GM19328 (cell line): Measurements from ENCODE around the gene C10orf71.

Source experiments
- ATAC-seq: cut with Tn5 transposase; IDR thresholded peaks from one replicate; pipeline ENCODE4 v1.9.1; 2021; ENCODE audit warnings: mild to moderate bottlenecking, moderate library complexity; ENCODE audit not compliant: unreplicated experiment

The C10orf71 gene, protein sequence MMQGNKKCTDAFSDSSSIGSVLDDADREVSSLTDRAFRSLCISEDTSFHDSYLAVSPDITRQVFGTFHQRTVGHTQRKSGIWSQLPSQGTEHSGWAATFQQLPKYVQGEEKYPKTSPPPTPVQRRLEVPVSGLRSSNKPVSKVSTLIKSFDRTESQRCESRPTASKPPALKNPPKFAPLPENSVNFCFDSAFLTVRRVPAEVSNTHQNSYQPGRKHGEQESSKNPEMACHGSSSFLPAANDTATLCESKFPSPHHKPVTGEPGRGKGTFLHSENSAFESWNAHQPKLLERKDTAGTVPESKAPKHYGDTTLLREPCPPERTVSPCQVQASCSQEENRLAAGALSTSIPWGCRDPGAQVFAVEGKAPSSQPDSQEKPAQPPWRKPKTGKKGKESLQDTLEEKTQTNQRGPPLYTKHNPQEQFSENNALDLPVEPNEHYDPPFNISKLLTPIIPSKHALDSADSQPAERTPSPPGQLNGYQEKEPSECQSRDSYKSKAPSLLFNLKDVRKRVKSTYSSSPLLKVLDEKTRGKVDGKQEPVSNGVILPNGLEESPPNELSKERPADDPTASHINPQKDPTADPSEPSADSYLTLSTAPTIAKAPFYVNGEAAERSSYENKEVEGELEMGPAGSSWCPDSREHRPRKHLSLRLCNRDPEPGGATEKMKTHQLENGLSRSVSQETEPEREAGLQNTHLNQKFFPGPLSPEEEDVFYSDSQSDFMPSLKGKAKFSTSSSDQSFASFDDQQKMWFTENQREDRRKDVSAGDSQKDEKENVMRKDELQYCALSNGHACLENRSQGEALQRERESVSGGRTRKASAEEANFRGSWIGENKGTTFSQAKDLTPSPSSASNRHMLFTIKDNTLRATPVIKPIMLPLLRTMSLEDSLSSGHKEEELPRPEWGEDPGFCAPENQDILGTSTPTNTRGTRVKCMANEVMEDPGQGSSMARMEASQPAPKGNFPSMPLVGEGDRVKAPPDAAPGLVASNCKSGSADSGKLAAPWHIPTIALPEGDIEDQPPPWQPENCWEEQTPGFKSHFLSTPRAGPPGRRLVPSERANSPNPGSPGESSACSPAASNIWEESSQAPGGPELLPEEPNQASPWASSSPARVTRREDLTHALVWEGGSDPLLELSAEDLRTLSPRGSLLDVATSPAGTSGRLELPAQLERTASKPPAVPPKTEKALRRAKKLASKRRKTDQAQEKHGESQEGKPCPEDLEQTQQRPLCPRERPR (N-terminal part only)

DNA sequence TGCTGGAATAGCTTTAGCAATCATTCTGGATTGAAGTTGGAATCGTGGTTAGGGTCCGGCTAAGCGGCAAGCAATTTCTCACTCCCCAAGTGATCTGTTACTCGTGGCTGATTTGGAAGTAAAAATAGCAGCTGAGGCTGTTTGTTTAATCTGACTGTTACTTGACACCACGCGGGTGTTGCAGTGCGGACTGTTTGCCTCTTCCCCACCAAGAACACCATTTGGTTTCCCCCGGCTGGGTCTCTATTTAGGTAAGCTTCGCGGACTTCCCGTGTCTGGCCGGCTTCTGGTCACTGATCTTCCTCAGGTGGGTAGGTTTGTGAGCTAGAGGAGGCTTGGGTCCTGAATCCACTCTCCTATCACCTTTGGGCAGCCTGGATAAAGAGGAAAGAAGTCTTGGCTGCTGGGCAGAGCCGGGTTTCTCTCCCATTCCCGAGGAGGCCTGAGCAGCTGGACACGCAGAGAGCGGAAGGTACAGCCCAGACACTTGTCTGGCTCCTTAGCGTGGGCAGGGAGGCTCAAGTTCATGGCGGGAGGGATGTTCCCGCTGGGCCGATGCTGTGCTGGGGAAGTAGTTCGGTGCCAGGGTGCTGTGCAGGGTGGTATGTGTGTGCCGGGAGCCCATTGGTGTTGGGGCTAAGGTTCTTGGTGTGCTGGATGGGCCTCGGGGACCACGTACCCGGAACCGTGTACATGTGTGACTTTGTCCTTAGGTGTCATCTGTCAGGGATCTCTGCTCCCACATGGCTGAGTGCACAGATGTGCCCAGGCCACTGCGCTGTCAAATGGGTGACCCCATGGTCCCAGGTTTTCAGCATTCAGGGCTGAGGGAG is at the start of gene C10orf71:
Gene C10orf71, plus strand, starts transcription at position 188 of the 833 bp plus-strand sequence. CDS start 23,376 bp downstream, outside the sequence.
- no peak for ATAC-seq

- no peak for ATAC-seq
Observed at GRCh38 chr10:49252313-49253034, 46.5 kb upstream of the C10orf71 start.

GRCh38 chr10:49253340-49253906 is 45.5 kb upstream of the C10orf71 start:
- no peak for ATAC-seq

DNA sequence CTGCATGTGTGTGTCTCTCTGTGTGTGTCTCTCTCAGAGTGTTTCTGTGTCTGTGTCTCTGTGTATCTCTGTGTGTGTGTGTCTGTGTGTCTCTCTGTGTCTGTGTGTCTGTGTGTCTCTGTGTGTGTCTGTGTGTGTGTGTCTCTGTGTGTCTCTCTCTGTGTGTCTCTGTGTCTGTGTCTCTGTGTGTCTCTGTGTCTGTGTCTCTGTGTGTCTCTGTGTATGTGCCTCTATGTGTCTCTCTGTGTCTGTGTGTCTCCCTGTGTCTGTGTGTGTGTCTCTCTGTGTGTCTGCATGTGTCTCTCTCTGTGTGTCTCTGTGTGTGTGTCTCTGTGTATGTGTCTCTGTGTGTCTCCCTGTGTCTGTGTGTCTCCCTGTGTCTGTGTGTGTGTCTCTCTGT is 44.8 kb upstream of the C10orf71 start:
- ATAC-seq, result no peak

DNA sequence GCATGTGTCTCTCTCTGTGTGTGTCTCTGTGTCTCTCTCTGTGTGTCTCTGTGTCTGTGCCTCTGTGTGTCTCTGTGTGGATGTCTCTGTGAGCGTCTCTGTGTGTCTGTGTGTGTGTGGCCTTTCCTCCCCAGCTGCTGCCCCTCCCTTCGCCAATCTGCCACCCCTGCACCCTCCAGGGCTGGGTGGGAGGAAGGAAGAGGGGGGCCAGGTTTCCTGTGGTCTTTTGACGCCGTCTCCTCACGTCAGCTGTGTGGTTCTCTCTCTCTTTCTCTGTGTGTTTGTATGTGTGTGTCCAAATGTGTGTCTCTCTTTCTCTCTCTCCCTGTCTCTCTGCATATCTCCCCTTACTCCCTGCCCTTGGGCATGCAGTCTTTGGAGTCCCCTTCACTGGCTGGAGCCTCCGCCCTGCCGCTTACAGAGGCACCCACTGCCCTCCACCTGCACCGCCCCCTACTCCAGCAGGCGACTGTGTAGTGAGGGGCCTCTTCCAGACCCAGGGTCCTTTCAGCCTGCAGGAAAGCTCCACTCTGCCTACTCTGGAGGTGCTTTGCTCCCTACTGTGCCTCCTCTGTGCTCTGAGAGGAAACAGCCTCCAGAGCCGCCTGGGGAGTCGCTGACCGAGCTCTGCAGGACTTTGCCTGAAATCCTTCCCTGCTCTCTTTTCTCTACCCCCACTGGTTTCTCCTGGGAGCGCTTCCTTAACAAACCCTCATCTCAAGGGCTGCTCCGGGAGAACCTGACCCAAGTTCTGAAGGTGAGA is 44.2 kb upstream of the C10orf71 start:
- no peak for ATAC-seq

DNA sequence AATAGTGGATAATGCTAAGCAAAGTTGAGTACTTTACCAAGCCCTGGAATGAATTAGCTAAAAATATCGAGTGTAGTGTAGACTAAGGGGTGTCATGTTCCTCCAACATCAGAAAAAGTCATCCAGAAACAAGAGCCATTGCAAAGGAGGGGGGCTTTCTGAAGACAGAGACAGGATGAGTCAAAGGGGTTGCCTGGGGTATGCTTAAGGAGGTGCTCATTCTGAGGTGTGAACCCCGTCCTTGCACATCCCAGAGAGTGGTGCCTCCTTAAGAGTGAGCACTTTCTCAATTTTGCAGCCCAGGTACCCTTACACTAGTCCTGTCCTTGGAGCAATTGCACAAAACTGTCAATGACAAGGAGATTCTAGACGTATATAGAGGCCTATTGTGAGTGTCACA is 43.1 kb upstream of the C10orf71 start:
- no peak for ATAC-seq

DNA sequence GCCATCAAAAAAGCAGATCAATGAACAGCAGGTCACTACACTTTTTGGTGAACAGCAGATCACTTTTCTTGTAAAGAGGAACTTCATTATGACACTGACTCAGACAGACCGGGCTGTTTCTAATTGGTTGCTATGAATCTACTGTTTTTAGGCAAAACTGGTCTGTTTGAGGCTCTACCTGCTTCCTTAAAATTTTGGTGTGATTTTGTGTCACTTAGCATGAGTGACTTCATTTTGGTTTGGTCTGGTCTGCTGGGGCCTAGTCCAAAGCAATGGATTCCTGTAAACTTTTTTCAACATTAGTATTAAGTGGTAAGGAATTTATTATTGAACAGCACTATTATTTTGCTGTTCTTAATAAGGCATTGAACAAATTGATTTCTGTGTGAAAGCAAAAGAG is 41.8 kb upstream of the C10orf71 start:
- no peak for ATAC-seq

DNA sequence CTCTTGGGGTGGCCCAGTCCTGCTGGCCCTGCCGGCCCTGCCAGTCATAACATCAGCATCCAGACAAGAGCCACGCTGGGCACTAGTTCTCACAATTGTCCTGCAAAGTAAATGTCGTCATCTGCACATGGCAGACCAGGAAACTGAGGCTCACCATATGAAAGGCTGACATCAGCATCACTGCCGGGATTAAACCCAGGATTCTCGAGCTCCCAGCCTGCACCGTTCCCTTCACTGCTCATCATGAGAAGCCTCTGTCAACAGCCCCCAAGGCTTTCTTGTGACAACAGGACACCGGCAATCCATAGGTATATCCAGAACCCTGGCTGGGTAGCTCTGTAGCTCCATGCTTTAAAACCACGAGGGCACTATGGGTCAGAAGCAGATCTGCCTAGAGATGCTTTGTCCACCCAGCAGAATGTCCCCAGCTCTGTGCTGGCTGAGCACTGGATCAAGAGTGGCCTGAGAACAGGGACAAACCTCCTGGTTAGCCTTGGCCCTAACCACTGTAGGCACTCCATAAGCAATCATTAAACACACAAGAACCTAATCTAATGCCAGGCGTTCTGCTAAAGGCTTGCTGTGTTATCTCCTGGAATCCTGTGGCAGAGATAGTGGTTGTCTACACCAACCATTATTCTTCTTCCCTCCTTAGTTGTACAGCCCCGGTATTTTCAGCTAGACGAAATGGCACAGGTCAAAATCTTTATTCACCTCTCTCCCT is 41.2 kb upstream of the C10orf71 start:
- no peak for ATAC-seq

DNA sequence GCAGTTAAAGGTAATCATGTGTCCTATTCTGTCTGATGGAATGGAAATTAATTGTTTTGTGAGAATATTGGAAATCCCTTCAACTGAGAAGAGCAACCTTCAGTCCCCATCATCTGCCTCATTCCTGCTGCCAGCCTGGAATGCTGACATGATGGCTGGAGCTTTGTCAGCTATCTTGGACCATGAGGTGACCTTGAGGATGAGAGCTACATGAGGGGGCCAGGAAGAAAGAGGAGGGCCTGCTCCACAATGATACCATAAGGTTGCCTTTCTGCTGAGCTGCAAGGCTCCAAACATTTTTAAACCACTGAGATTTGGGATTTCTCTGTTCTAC is 40.7 kb upstream of the C10orf71 start:
- no peak for ATAC-seq

- ATAC-seq, result no peak
Observed at GRCh38 chr10:49260644-49261296, 38.2 kb upstream of the C10orf71 start.

- no peak for ATAC-seq
Observed at GRCh38 chr10:49263591-49263990, 35.4 kb upstream of the C10orf71 start.

DNA sequence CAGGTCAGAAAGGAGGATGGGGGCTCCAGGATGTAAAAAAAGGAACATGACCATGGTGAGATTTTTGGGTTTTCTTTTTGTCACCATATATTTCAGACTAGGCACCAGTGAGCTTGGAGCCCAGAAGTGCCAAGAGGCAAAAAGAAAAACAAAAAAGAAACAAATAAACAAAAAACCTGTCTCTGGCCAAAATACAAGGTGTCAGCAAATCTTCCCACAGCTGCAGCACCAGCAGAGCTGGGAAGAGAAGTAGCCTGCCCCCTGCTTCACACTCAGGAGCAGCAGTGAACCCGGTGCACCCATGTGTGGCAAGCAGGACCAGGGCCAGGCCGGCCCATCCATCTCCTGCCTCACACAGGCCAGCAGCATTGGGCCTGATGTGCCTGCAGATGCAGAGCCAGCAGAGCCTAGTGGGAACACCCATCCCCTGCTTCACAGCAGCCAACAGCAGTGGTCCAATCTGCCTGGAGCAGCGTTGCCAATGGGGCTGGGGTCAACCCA is 34.7 kb upstream of the C10orf71 start:
- no peak for ATAC-seq

GRCh38 chr10:49265885-49266284 is 33.1 kb upstream of the C10orf71 start:
- no peak for ATAC-seq

- no peak for ATAC-seq
Observed at GRCh38 chr10:49268185-49268584, 30.8 kb upstream of the C10orf71 start.

DNA sequence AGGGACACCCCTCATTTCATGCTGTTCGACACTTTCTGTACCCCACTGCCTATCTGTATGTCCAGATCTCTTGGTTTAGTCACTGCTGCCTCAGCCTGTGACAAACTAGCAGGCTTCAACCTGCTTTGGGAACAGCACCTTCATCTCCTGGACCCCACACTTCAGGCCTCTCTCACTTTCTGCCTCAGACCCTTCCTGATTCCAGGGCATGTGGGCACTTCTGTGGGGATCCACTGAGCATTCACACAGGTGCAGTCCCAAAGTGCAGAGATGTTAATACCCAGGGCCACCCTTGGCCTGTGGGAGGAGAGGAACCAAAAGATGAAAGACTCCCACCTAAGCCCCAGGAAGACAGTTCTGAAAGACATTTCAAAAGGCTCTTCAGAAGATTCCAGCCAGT is 29.4 kb upstream of the C10orf71 start:
- ATAC-seq, result no peak

- ATAC-seq, result no peak
Observed at GRCh38 chr10:49270565-49270964, 28.4 kb upstream of the C10orf71 start.

DNA sequence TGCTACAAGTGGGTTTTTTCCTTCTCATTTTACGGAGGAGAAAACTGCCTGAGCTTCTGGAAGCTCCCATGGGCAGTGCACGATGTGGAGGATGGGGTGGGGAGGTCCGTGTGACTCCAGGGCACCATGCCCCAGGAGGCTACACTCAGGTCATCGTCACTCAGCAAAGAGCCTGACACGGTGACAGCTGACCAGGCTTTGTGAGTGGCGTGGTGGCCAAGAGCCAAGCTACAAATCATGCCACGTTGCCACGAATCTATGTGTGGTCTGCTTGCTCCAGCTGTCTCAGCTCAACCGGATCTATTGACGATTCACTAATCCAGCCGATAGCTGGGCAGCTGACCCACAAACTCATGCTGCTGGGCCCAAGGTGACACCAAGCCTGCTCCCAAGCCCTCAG is 27.6 kb upstream of the C10orf71 start:
- ATAC-seq, result no peak
